ENCODE results near the gene HSD17B8.
A peak's percentile ranks its signal among the peaks of the same experiment; 100 is the strongest.

The HSD17B8 gene

GRCh38 chr6:33171016-33171879 lies 33.2 kb upstream of the HSD17B8 start:
- DNase-seq (ENCODE audit: low read depth), result no peak

- no peak for DNase-seq (ENCODE audit: low read depth)
Observed at GRCh38 chr6:33171880-33172687, 32.4 kb upstream of the HSD17B8 start.

- DNase-seq (ENCODE audit: low read depth), result peak; percentile 47
Observed at GRCh38 chr6:33172688-33173534, 31.5 kb upstream of the HSD17B8 start.

- no peak for DNase-seq (ENCODE audit: low read depth)
Observed at GRCh38 chr6:33173535-33174180, 30.8 kb upstream of the HSD17B8 start.

- no peak for DNase-seq (ENCODE audit: low read depth)
Observed at GRCh38 chr6:33174784-33175183, 29.7 kb upstream of the HSD17B8 start.

- DNase-seq (ENCODE audit: low read depth), result no peak
Observed at GRCh38 chr6:33175436-33176069, 28.9 kb upstream of the HSD17B8 start.

GRCh38 chr6:33176906-33177305 lies 27.5 kb upstream of the HSD17B8 start:
- DNase-seq (ENCODE audit: low read depth), result no peak

GRCh38 chr6:33177552-33178446 lies 26.7 kb upstream of the HSD17B8 start:
- no peak for DNase-seq (ENCODE audit: low read depth)

- no peak for DNase-seq (ENCODE audit: low read depth)
Observed at GRCh38 chr6:33178755-33179475, 25.5 kb upstream of the HSD17B8 start.

- DNase-seq (ENCODE audit: low read depth), result no peak
Observed at GRCh38 chr6:33181141-33181540, 23.3 kb upstream of the HSD17B8 start.

- DNase-seq (ENCODE audit: low read depth), result no peak
Observed at GRCh38 chr6:33183071-33183683, 21.3 kb upstream of the HSD17B8 start.

- DNase-seq (ENCODE audit: low read depth), result no peak
Observed at GRCh38 chr6:33185190-33185589, 19.3 kb upstream of the HSD17B8 start.

- no peak for DNase-seq (ENCODE audit: low read depth)
Observed at GRCh38 chr6:33185654-33186187, 18.7 kb upstream of the HSD17B8 start.

- DNase-seq (ENCODE audit: low read depth), result no peak
Observed at GRCh38 chr6:33187809-33188208, 16.6 kb upstream of the HSD17B8 start.

GRCh38 chr6:33189164-33189563 lies 15.3 kb upstream of the HSD17B8 start:
- no peak for DNase-seq (ENCODE audit: low read depth)

GRCh38 chr6:33189625-33190448 lies 14.6 kb upstream of the HSD17B8 start:
- DNase-seq (ENCODE audit: low read depth), result no peak

- no peak for DNase-seq (ENCODE audit: low read depth)
Observed at GRCh38 chr6:33190504-33191107, 13.8 kb upstream of the HSD17B8 start.
